ENCODE data around the gene ZNF367. TPM values are rescaled to one million over a fixed set of nuclear protein-coding genes. Genes with fewer than 3 reads are reported as not detected.

The ZNF367 gene
- total RNA-seq (2022): 1.5 and 2.7 TPM in 2 replicates
- percentile 40 among the genes with signal in this experiment for Bru-seq, nascent RNA
- BruChase-seq, experiment 1, labeled RNA remaining after a 6-hour chase: percentile 31 among the genes with signal in this experiment
- BruChase-seq, experiment 2, labeled RNA remaining after a 2-hour chase: percentile 48 among the genes with signal in this experiment
- long read RNA-seq, transcript ZNF367-201 (5 exons, 3,646 nt): major isoform, 18 of 19 reads
- long read RNA-seq, partial matches to known transcripts: 1 of 19 reads
- long read RNA-seq, other reads (novel, unspliced or antisense): 0 of 19 reads

DNA sequence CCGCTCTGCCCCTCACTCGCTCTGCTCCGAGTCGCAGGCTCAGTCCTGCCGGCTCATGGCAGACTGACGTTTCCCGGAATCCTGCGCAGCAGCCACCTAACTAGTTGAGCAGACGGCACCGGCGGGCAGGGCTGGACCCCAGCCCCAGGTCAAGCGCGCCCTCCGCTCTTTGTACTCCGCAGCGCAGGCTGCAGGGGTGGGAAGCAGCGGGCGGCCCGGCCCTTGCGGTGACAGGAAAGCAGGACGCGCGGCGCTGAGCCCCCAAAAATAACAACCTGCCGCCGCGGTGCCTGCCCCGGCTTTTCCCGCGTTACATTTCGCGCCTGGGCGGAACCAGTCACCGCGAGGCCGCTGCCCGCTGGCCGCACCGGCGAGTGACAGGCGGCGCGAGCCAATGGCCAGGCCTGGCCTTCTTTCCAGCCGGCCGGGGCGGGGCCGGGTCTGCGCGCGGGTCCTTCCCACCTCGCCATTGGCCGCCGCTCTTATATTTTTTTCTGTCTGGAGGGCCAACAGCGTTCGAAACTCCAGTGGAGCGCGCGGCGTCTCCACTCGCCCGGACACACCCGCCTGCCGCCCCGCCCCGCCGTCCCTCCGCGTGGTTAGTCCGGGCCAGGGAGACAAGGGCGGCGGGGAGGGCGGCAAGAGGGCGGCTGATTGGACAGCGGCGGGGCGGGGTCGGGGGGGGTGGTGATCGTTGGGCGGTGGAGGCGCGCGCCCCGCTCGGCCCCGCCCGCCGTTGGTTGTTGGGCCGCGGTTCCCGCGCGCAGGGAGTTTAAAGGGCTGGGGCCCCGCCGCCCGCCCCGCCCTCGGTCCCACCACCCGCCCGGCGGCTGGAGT, at the start of gene ZNF367:
Gene ZNF367, minus strand, starts transcription at position 288 of the 837 bp plus-strand sequence. CDS start 338 bp downstream, outside the sequence.
- H3K4me1 Mint-ChIP-seq (ENCODE audit: insufficient read depth, unreplicated experiment): peaks cover 22% of the 10 kb centered on the region
- H3K9me3 Mint-ChIP-seq (ENCODE audit: unreplicated experiment): no peaks in the 10 kb centered on the region
- intact Hi-C loops (cut with micrococcal nuclease): loop anchor here (1.0 to 5.0 kb wide), 3 partner anchors 36 to 233 kb away; partner anchors contain the start of gene SLC35D2
- peak within 1 kb of the TSS; percentile 63 for H3K27ac Mint-ChIP-seq (ENCODE audit: low read depth, unreplicated experiment)
- H3K27me3 Mint-ChIP-seq (ENCODE audit: insufficient read depth, unreplicated experiment): no peaks in the 10 kb centered on the region
- TF ChIP-seq CTCF (IDR thresholded peaks at IDR 0.05; ENCODE audit: unreplicated experiment): no peak
- BruUV-seq (replicated peaks): no TSS peak
- DNase-seq (ENCODE audit: unreplicated experiment): peak; percentile 97
- CTCF ChIA-PET: no interaction called here
- peak within 1 kb of the TSS; percentile 93 for H3K4me3 Mint-ChIP-seq (ENCODE audit: unreplicated experiment)
- H3K36me3 Mint-ChIP-seq (ENCODE audit: insufficient read depth, unreplicated experiment): no peaks in the 10 kb centered on the region
- POLR2A ChIA-PET: interaction anchor here (0.5 to 2.6 kb wide), 5 partner anchors 15 to 942 kb away, joined by 3 to 28 read pairs (median 4); partner anchors contain the start of genes HABP4 and SLC35D2

GRCh38 chr9:96467784-96468183, 49.6 kb upstream of the ZNF367 start:
- CTCF ChIA-PET: interaction anchor here (1.1 kb wide), 1 partner anchor 15 kb away, joined by 4 read pairs; no protein-coding TSS in a partner anchor
- Mint-ChIP-seq H3K4me1 (ENCODE audit: insufficient read depth, unreplicated experiment) (no peaks in the 10 kb centered on the region), H3K27ac (ENCODE audit: low read depth, unreplicated experiment) (no peak overlapping the region), H3K9me3 (ENCODE audit: unreplicated experiment) (no peaks in the 10 kb centered on the region), H3K4me3 (ENCODE audit: unreplicated experiment) (no peak overlapping the region), H3K36me3 (ENCODE audit: insufficient read depth, unreplicated experiment) (peaks cover 10% of the 10 kb centered on the region), H3K27me3 (ENCODE audit: insufficient read depth, unreplicated experiment) (no peaks in the 10 kb centered on the region)
- intact Hi-C loops (cut with micrococcal nuclease): no loop called here
- DNase-seq (ENCODE audit: unreplicated experiment): no peak
- POLR2A ChIA-PET: no interaction called here
- no TSS peak for BruUV-seq (replicated peaks)
- no peak for TF ChIP-seq CTCF (IDR thresholded peaks at IDR 0.05; ENCODE audit: unreplicated experiment)

- H3K9me3 Mint-ChIP-seq (ENCODE audit: unreplicated experiment): no peaks in the 10 kb centered on the region
- no TSS peak for BruUV-seq (replicated peaks)
Observed at GRCh38 chr9:96464426-96464825, 46.3 kb upstream of the ZNF367 start.

More at GRCh38 chr9:96464426-96464825, 46.3 kb upstream of the ZNF367 start:
- Mint-ChIP-seq H3K27me3 (ENCODE audit: insufficient read depth, unreplicated experiment) (no peaks in the 10 kb centered on the region), H3K36me3 (ENCODE audit: insufficient read depth, unreplicated experiment) (peaks cover 10% of the 10 kb centered on the region), H3K4me1 (ENCODE audit: insufficient read depth, unreplicated experiment) (no peaks in the 10 kb centered on the region), H3K27ac (ENCODE audit: low read depth, unreplicated experiment) (no peak overlapping the region), H3K4me3 (ENCODE audit: unreplicated experiment) (no peak overlapping the region)
- CTCF ChIA-PET: no interaction called here
- intact Hi-C loops (cut with micrococcal nuclease): no loop called here
- TF ChIP-seq CTCF (IDR thresholded peaks at IDR 0.05; ENCODE audit: unreplicated experiment): no peak
- DNase-seq (ENCODE audit: unreplicated experiment): no peak
- POLR2A ChIA-PET: no interaction called here

Measured in MCF 10A (cell line).